ENCODE measurements around the gene CCDC85B. TPM values are rescaled to one million over a fixed set of nuclear protein-coding genes. Genes with fewer than 3 reads are reported as not detected.
A peak's percentile ranks its signal among the peaks of the same experiment; 100 is the strongest.

Gene CCDC85B
- polyA plus RNA-seq, 4 donors, result 6.5 to 32.5 (median 13.3) TPM

GRCh38 chr11:65859812-65860277 is 30.6 kb upstream of the CCDC85B start:
- Histone ChIP-seq H3K4me3 (ENCODE audit: low read depth in 1 of 3, low read length in 3 of 3) (peak overlapping the region; percentile 24 to 72 (median 64)), H3K27ac (ENCODE audit: low read depth in 1 of 3, low read length in 2 of 3) (peak overlapping the region; percentile 95 to 97 (median 97)), H3K9me3 (ENCODE audit: control insufficient read depth in 2 of 2, insufficient read depth in 1 of 2, low read depth in 1 of 2, low read length in 1 of 2) (no peaks in the 10 kb centered on the region), H3K4me1 (ENCODE audit: control insufficient read depth in 3 of 3, insufficient read depth in 2 of 3, low read depth in 1 of 3, low read length in 2 of 3) (peaks cover 0 to 47% (median 3%) of the 10 kb centered on the region in 3 donors), H3K27me3 (ENCODE audit: control insufficient read depth in 3 of 3, insufficient read depth in 3 of 3, low read length in 3 of 3) (no peaks in the 10 kb centered on the region), H3K36me3 (ENCODE audit: control insufficient read depth in 3 of 3, insufficient read depth in 2 of 3, low read depth in 1 of 3, low read length in 3 of 3) (peaks cover 17 to 59% (median 25%) of the 10 kb centered on the region in 3 donors)
- no peak for FAIRE-seq
- 3 to 10% (median 6%) methylated on average over 16 of the region's 16 CpGs for WGBS, 3 donors
- DNase-seq, result no peak

GRCh38 chr11:65860278-65861164 is 30.0 kb upstream of the CCDC85B start, which contains the start of gene MUS81:
Gene MUS81, plus strand, starts transcription at chr11:65860433. Its CDS starts 321 bp downstream, at chr11:65860754.
- peak within 1 kb of the TSS; percentile 95 to 97 (median 97) for H3K27ac ChIP-seq (ENCODE audit: low read depth in 1 of 3, low read length in 2 of 3)
- WGBS, 3 donors, result 0% methylated on average over 69 to 78 of the region's 78 CpGs
- FAIRE-seq, result no peak
- DNase-seq, result peak; percentile 99
- H3K9me3 ChIP-seq (ENCODE audit: control insufficient read depth in 2 of 2, insufficient read depth in 1 of 2, low read depth in 1 of 2, low read length in 1 of 2), result no peaks in the 10 kb centered on the region
- peak within 1 kb of the TSS; percentile 64 to 85 (median 72) for H3K4me3 ChIP-seq (ENCODE audit: low read depth in 1 of 3, low read length in 3 of 3)
- no peaks in the 10 kb centered on the region for H3K27me3 ChIP-seq (ENCODE audit: control insufficient read depth in 3 of 3, insufficient read depth in 3 of 3, low read length in 3 of 3)
- peaks cover 12 to 59% (median 23%) of the 10 kb centered on the region in 3 donors for H3K36me3 ChIP-seq (ENCODE audit: control insufficient read depth in 3 of 3, insufficient read depth in 2 of 3, low read depth in 1 of 3, low read length in 3 of 3)
- H3K4me1 ChIP-seq (ENCODE audit: control insufficient read depth in 3 of 3, insufficient read depth in 2 of 3, low read depth in 1 of 3, low read length in 2 of 3), result peaks cover 0 to 40% (median 3%) of the 10 kb centered on the region in 3 donors

- WGBS, 3 donors, result 3 to 10% (median 7%) methylated on average over 14 of the region's 14 CpGs
- no peak for FAIRE-seq
- H3K36me3 ChIP-seq (ENCODE audit: control insufficient read depth in 3 of 3, insufficient read depth in 2 of 3, low read depth in 1 of 3, low read length in 3 of 3), result peaks cover 12 to 59% (median 21%) of the 10 kb centered on the region in 3 donors
- H3K9me3 ChIP-seq (ENCODE audit: control insufficient read depth in 2 of 2, insufficient read depth in 1 of 2, low read depth in 1 of 2, low read length in 1 of 2), result no peaks in the 10 kb centered on the region
- H3K27me3 ChIP-seq (ENCODE audit: control insufficient read depth in 3 of 3, insufficient read depth in 3 of 3, low read length in 3 of 3), result no peaks in the 10 kb centered on the region
- H3K4me3 ChIP-seq (ENCODE audit: low read depth in 1 of 3, low read length in 3 of 3), result peak overlapping the region; percentile 64 to 85 (median 72)
- DNase-seq, result peak in 1 of 2 donors; percentile 31
- H3K4me1 ChIP-seq (ENCODE audit: control insufficient read depth in 3 of 3, insufficient read depth in 2 of 3, low read depth in 1 of 3, low read length in 2 of 3), result peaks cover 0 to 34% (median 3%) of the 10 kb centered on the region in 3 donors
- H3K27ac ChIP-seq (ENCODE audit: low read depth in 1 of 3, low read length in 2 of 3), result peak overlapping the region; percentile 95 to 97 (median 97)
These were observed 29.3 kb upstream of the CCDC85B start for GRCh38 chr11:65861165-65861505.

GRCh38 chr11:65861533-65862183 is 28.8 kb upstream of the CCDC85B start:
- Histone ChIP-seq H3K27ac (ENCODE audit: low read depth in 1 of 3, low read length in 2 of 3) (no peak overlapping the region), H3K4me3 (ENCODE audit: low read depth in 1 of 3, low read length in 3 of 3) (peak overlapping the region; percentile 64 to 85 (median 72)), H3K4me1 (ENCODE audit: control insufficient read depth in 3 of 3, insufficient read depth in 2 of 3, low read depth in 1 of 3, low read length in 2 of 3) (peaks cover 0 to 29% (median 3%) of the 10 kb centered on the region in 3 donors), H3K9me3 (ENCODE audit: control insufficient read depth in 2 of 2, insufficient read depth in 1 of 2, low read depth in 1 of 2, low read length in 1 of 2) (no peaks in the 10 kb centered on the region), H3K27me3 (ENCODE audit: control insufficient read depth in 3 of 3, insufficient read depth in 3 of 3, low read length in 3 of 3) (no peaks in the 10 kb centered on the region), H3K36me3 (ENCODE audit: control insufficient read depth in 3 of 3, insufficient read depth in 2 of 3, low read depth in 1 of 3, low read length in 3 of 3) (peaks cover 12 to 59% (median 20%) of the 10 kb centered on the region in 3 donors)
- no peak for DNase-seq
- WGBS, 3 donors, result 71 to 82% (median 80%) methylated on average over 13 of the region's 13 CpGs
- no peak for FAIRE-seq

GRCh38 chr11:65862191-65862735 is 28.2 kb upstream of the CCDC85B start:
- peaks cover 16 to 60% (median 23%) of the 10 kb centered on the region in 3 donors for H3K36me3 ChIP-seq (ENCODE audit: control insufficient read depth in 3 of 3, insufficient read depth in 2 of 3, low read depth in 1 of 3, low read length in 3 of 3)
- FAIRE-seq (no peak), DNase-seq (no peak)

GRCh38 chr11:65862941-65863888 is 27.3 kb upstream of the CCDC85B start:
- DNase-seq (no peak), FAIRE-seq (no peak)
- Histone ChIP-seq H3K27me3 (ENCODE audit: control insufficient read depth in 3 of 3, insufficient read depth in 3 of 3, low read length in 3 of 3) (no peaks in the 10 kb centered on the region), H3K4me3 (ENCODE audit: low read depth in 1 of 3, low read length in 3 of 3) (no peak overlapping the region), H3K27ac (ENCODE audit: low read depth in 1 of 3, low read length in 2 of 3) (no peak overlapping the region), H3K9me3 (ENCODE audit: control insufficient read depth in 2 of 2, insufficient read depth in 1 of 2, low read depth in 1 of 2, low read length in 1 of 2) (no peaks in the 10 kb centered on the region), H3K4me1 (ENCODE audit: control insufficient read depth in 3 of 3, insufficient read depth in 2 of 3, low read depth in 1 of 3, low read length in 2 of 3) (peaks cover 0 to 29% (median 3%) of the 10 kb centered on the region in 3 donors), H3K36me3 (ENCODE audit: control insufficient read depth in 3 of 3, insufficient read depth in 2 of 3, low read depth in 1 of 3, low read length in 3 of 3) (peaks cover 16 to 70% (median 23%) of the 10 kb centered on the region in 3 donors)
- WGBS, 3 donors, result 91 to 95% (median 93%) methylated on average over 21 to 24 of the region's 24 CpGs

More at GRCh38 chr11:65862191-65862735, 28.2 kb upstream of the CCDC85B start:
- WGBS, 3 donors, result 77 to 87% (median 80%) methylated on average over 5 of the region's 5 CpGs
- H3K27ac ChIP-seq (ENCODE audit: low read depth in 1 of 3, low read length in 2 of 3), result no peak overlapping the region
- H3K4me3 ChIP-seq (ENCODE audit: low read depth in 1 of 3, low read length in 3 of 3), result no peak overlapping the region
- peaks cover 0 to 29% (median 3%) of the 10 kb centered on the region in 3 donors for H3K4me1 ChIP-seq (ENCODE audit: control insufficient read depth in 3 of 3, insufficient read depth in 2 of 3, low read depth in 1 of 3, low read length in 2 of 3)
- no peaks in the 10 kb centered on the region for H3K27me3 ChIP-seq (ENCODE audit: control insufficient read depth in 3 of 3, insufficient read depth in 3 of 3, low read length in 3 of 3)
- no peaks in the 10 kb centered on the region for H3K9me3 ChIP-seq (ENCODE audit: control insufficient read depth in 2 of 2, insufficient read depth in 1 of 2, low read depth in 1 of 2, low read length in 1 of 2)

- peaks cover 0 to 22% (median 3%) of the 10 kb centered on the region in 3 donors for H3K4me1 ChIP-seq (ENCODE audit: control insufficient read depth in 3 of 3, insufficient read depth in 2 of 3, low read depth in 1 of 3, low read length in 2 of 3)
- no peak overlapping the region for H3K27ac ChIP-seq (ENCODE audit: low read depth in 1 of 3, low read length in 2 of 3)
- 88 to 95% (median 89%) methylated on average over 11 to 12 of the region's 12 CpGs for WGBS, 3 donors
- DNase-seq (no peak), FAIRE-seq (no peak)
- H3K36me3 ChIP-seq (ENCODE audit: control insufficient read depth in 3 of 3, insufficient read depth in 2 of 3, low read depth in 1 of 3, low read length in 3 of 3), result peaks cover 16 to 78% (median 23%) of the 10 kb centered on the region in 3 donors
- no peaks in the 10 kb centered on the region for H3K9me3 ChIP-seq (ENCODE audit: control insufficient read depth in 2 of 2, insufficient read depth in 1 of 2, low read depth in 1 of 2, low read length in 1 of 2)
- no peak overlapping the region for H3K4me3 ChIP-seq (ENCODE audit: low read depth in 1 of 3, low read length in 3 of 3)
- H3K27me3 ChIP-seq (ENCODE audit: control insufficient read depth in 3 of 3, insufficient read depth in 3 of 3, low read length in 3 of 3), result no peaks in the 10 kb centered on the region
These were observed 26.4 kb upstream of the CCDC85B start for GRCh38 chr11:65863889-65864705.
